ENCODE results near the gene TOPBP1.

TOPBP1 gene

GRCh38 chr3:133643611-133644010 is 18.1 kb downstream of the TOPBP1 start:
- H3K27me3 ChIP-seq (ENCODE audit: insufficient read depth, low read length), result no peaks in the 10 kb centered on the region

GRCh38 chr3:133641254-133641653 is 20.5 kb downstream of the TOPBP1 start:
- Histone ChIP-seq H2AFZ (ENCODE audit: low read length) (no peak overlapping the region), H3K9me2 (ENCODE audit: low read depth, low read length) (no peaks in the 10 kb centered on the region), H3K9me3 (ENCODE audit: low read length) (no peaks in the 10 kb centered on the region), H3K27me3 (ENCODE audit: insufficient read depth, low read length) (no peaks in the 10 kb centered on the region), H3K9ac (ENCODE audit: low read length) (no peak overlapping the region), H3K4me1 (ENCODE audit: insufficient read depth, low read length, severe bottlenecking) (no peaks in the 10 kb centered on the region), H3K79me2 (ENCODE audit: insufficient read depth, low read length) (peaks cover 14% of the 10 kb centered on the region; the same call in 1 of the 2 replicates), H4K20me1 (ENCODE audit: insufficient read depth, low read length) (0 out of 2 replicates have a peak, but pooled peaks cover 2% of the 10 kb centered on the region), H3F3A (ENCODE audit: insufficient read depth, low read length) (no peaks in the 10 kb centered on the region), H3K36me3 (ENCODE audit: insufficient read depth, low read length) (peaks cover 100% of the 10 kb centered on the region), H3K4me2 (ENCODE audit: low read length) (no peak overlapping the region), H3K27ac (ENCODE audit: low read depth, low read length, poor library complexity, severe bottlenecking) (no peak overlapping the region), H3K4me3 (ENCODE audit: low read depth, low read length, poor library complexity, severe bottlenecking) (no peak overlapping the region)
- no peak for TF ChIP-seq EZH2 (IDR thresholded peaks at IDR 0.05; ENCODE audit: borderline replicate concordance, low read length)
- TF ChIP-seq CTCF (IDR thresholded peaks at IDR 0.05; ENCODE audit: low read length), result no peak

More at GRCh38 chr3:133643611-133644010, 18.1 kb downstream of the TOPBP1 start:
- H3K27ac ChIP-seq (ENCODE audit: low read depth, low read length, poor library complexity, severe bottlenecking), result no peak overlapping the region
- peaks cover 8% of the 10 kb centered on the region; the same call in 1 of the 2 replicates for H3K79me2 ChIP-seq (ENCODE audit: insufficient read depth, low read length)
- H3K4me2 ChIP-seq (ENCODE audit: low read length), result no peak overlapping the region
- no peaks in the 10 kb centered on the region for H3F3A ChIP-seq (ENCODE audit: insufficient read depth, low read length)
- no peak overlapping the region for H2AFZ ChIP-seq (ENCODE audit: low read length)
- no peaks in the 10 kb centered on the region for H3K9me3 ChIP-seq (ENCODE audit: low read length)
- H3K9me2 ChIP-seq (ENCODE audit: low read depth, low read length), result no peaks in the 10 kb centered on the region
- H3K9ac ChIP-seq (ENCODE audit: low read length), result no peak overlapping the region
- TF ChIP-seq CTCF (IDR thresholded peaks at IDR 0.05; ENCODE audit: low read length) (no peak), EZH2 (IDR thresholded peaks at IDR 0.05; ENCODE audit: borderline replicate concordance, low read length) (no peak)
- no peak overlapping the region for H3K4me3 ChIP-seq (ENCODE audit: low read depth, low read length, poor library complexity, severe bottlenecking)
- H3K4me1 ChIP-seq (ENCODE audit: insufficient read depth, low read length, severe bottlenecking), result no peaks in the 10 kb centered on the region
- 0 out of 2 replicates have a peak, but pooled peaks cover 2% of the 10 kb centered on the region for H4K20me1 ChIP-seq (ENCODE audit: insufficient read depth, low read length)
- peaks cover 100% of the 10 kb centered on the region for H3K36me3 ChIP-seq (ENCODE audit: insufficient read depth, low read length)

- Histone ChIP-seq H3K27me3 (ENCODE audit: insufficient read depth, low read length) (no peaks in the 10 kb centered on the region), H3K4me1 (ENCODE audit: insufficient read depth, low read length, severe bottlenecking) (no peaks in the 10 kb centered on the region), H3K9me2 (ENCODE audit: low read depth, low read length) (no peaks in the 10 kb centered on the region), H3F3A (ENCODE audit: insufficient read depth, low read length) (no peaks in the 10 kb centered on the region), H3K27ac (ENCODE audit: low read depth, low read length, poor library complexity, severe bottlenecking) (no peak overlapping the region), H4K20me1 (ENCODE audit: insufficient read depth, low read length) (no peaks in the 10 kb centered on the region), H3K4me2 (ENCODE audit: low read length) (no peak overlapping the region), H3K4me3 (ENCODE audit: low read depth, low read length, poor library complexity, severe bottlenecking) (no peak overlapping the region), H2AFZ (ENCODE audit: low read length) (no peak overlapping the region), H3K79me2 (ENCODE audit: insufficient read depth, low read length) (peaks cover 14% of the 10 kb centered on the region; the same call in 1 of the 2 replicates), H3K9me3 (ENCODE audit: low read length) (no peaks in the 10 kb centered on the region), H3K36me3 (ENCODE audit: insufficient read depth, low read length) (peaks cover 94% of the 10 kb centered on the region), H3K9ac (ENCODE audit: low read length) (no peak overlapping the region)
- TF ChIP-seq CTCF (IDR thresholded peaks at IDR 0.05; ENCODE audit: low read length) (no peak), EZH2 (IDR thresholded peaks at IDR 0.05; ENCODE audit: borderline replicate concordance, low read length) (no peak)
These were observed 28.3 kb downstream of the TOPBP1 start for GRCh38 chr3:133633439-133633838.

All from OCI-LY1 (cell line).